GM19395 (cell line): ENCODE data around the gene LMTK2.

Experiments used
- ATAC-seq: cut with Tn5 transposase; IDR thresholded peaks from one replicate; pipeline ENCODE4 v1.9.1; 2021; ENCODE audit warnings: mild to moderate bottlenecking, moderate library complexity; ENCODE audit not compliant: unreplicated experiment

The LMTK2 gene

DNA sequence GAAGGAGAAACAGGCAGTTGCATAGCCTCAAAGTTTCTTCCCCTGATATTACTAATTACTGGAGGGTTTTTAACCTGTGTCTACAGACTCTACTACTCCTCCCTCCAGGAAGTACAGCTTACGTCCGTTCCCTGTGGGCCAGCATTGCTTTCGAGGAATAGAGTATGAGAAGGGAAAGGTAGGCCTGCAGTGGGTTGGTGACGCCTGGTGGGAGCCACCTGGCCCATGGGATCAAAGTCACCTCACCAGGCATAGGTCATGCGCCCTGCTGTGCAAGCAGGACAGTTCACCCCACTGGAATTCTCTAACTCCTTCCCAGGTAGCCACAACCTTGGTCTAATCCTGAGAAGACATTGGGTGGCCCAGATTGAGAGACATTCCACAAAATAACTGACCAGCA, 29.8 kb downstream of the LMTK2 start:
- ATAC-seq, result no peak

DNA sequence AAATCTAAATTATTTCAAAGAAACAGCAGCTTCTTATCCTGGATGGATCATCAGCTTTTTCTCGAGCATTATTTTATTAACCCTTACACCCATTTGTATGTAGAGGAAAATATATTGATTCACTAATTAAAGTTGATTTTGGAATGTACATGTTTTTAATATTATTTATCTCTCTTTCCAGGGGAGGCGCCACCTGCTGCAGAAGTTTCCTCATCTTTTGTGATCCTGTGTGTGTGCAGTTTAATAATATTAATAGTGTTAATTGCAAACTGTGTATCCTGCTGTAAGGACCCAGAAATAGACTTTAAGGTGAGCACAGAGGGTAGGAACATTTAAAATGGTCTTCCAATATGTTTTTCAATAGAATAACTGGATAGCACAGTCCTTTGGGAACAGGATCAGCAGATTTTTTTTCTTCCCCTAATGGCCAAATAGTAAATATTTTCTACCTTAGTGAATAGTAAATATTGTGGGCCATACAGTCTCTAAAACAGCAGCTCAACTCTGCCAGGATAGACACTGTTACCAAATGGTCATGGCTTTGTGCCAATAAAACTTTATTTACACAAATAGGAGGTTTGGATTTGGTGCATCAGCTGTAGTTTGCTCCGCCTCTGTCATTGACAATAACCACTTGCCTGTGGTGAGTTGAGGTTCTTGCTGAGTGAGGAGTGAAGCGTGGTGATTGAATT, 30.6 kb downstream of the LMTK2 start:
- no peak for ATAC-seq

DNA sequence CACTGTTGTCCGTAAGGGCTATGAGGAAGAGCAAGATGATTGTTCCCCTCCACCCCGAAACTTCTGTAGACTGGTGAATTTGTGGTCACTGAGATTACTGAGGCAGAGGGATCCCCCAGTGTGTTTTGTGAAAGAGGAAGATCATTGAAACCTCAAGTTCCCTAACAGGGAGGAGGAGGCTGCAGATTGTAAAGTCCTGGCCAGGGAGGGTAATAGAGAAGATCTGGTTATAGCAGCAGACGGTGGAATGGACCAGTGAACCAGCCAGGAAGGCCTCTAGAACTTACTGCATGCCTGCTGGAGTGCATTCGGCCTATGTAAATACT, 31.1 kb downstream of the LMTK2 start:
- ATAC-seq, result peak; percentile 83

DNA sequence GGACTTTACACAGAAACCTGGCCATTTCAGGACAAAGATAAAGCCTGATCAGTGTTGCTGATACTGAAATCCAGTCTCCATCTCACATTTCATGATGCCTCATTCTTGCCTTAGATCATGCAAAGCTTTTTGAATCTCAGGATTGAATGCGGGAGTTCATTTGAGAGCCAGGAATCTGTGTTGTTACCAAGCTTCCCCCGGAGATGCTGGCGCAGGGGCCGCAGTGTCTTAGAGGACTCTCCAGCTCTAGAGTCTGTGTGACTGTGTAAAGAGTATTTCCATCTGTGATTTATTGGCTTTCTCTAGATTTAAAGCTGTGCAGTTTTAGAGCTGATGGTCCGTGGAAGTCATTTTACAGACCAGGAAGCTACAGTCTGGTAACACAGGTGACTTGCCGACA, 32.0 kb downstream of the LMTK2 start:
- no peak for ATAC-seq

DNA sequence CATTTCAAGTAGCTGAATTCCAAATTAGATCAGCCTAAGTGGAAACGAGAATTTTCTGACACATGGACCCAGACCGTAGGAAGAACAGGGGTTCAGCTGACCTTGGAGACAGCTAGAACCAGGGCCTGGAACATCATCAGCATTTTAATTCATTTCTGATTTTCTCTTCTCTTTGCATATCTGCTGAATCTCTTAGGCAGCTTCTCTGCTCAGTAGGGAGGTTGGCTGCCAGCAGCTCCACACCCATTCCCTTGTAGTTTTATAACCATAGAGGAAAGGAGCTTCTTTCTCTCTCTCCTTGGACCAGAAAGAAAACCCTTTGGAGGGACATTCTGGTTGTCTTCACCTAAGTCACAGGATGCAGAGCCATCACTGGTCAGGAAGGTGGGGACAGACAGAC, 36.0 kb downstream of the LMTK2 start:
- ATAC-seq, result no peak

DNA sequence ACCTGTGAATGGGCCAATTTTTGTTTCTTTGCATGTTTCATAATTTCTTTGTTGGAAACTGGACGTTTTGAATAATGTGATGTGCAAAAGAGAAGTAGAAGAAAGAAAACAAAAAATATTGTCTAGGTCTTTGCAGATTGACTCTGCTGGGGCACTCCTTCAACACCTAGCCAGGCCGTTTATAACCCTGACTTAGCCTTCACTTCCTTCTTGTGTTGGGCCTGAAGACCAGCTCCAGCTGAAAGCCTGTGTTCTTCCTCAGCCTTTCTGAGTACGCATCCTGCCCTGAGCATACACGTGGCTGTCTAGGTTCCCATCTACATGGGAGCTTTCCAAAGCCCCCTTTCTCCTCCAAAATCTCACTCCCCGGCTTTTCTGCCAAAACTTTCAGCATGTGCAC, 41.9 kb downstream of the LMTK2 start:
- ATAC-seq, result no peak

DNA sequence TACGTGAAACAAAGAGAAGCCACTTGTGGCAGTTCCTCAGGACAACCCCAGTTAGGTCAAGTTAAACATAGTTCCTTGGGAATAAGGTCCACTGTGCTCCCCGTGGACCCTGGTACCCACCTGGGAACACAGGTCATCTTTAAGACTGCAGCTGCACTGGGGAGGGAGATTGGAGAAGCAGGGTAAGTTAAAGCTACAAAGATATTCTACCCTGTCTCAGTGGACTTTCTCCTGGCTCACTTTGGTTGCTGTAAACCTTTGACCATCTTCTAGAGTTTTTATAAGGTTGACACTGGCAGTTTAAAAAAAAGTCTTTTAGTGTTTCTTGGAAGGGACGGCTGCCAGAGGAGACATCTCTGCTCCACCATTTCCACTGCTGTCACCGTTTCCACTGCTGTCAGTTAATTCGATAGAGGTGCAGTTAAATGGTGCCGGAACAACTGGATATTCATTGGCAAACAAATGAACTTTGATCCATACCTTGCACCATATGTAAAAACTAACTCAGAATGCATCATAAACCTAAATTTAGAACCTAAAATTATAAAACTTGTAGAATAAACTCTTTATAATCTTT, 42.5 kb downstream of the LMTK2 start:
- no peak for ATAC-seq

DNA sequence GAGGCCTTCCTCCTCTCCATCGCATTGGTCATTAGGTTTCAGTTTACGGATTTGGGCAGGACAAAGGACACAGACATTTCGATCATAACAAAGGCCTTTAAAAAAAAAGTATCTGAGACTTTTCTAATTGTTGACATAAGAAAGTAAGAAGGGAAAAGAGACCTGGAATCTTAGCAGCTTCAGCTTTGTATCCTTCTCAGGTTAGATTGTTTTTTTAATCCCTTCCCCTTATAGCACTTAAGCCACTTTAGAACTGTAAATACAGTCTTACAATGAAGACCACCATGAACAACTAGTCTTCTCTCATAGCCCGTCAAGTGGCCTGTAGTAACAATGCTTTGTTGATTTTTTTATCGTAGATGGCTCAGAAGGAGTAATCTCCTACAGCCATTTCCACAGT, 45.2 kb downstream of the LMTK2 start:
- no peak for ATAC-seq

DNA sequence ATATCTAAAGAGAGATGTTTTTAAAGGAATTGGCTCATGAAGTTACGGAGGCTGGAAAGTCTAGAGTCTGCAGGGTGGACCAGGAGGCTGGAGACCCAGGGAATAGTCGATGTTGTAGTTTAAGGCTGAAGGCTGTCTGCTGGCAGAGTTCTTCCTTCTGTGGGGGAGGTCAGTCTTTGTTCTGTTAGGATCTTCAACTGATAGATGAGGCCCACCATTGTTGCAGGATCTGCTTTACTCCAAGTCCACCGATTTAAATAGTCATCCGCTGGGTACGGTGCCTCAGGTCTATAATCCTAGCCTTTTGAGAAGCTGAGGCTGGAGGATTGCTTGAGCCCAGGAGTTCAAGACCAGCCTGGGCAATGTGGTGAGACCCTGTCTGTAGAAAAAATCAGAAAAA, 50.0 kb downstream of the LMTK2 start:
- ATAC-seq, result no peak

DNA sequence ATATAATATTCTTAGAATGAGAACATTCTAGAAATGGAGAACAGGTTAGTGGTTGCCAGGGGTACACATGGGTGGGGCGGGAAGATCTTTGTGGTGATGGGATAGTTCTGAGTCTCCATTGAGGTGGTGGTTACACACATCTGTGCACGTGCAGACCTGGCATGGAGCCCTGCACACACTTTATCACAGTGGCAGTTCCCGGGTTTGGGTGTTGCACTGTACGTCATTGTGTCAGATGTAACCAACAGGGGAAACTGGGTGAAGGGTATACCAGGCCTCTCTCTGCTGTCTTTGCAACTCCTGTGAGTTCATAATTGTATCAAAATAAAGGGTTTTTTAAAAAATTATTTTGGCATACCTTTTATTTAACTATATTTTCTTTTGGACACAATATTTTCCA, 51.1 kb downstream of the LMTK2 start:
- no peak for ATAC-seq

DNA sequence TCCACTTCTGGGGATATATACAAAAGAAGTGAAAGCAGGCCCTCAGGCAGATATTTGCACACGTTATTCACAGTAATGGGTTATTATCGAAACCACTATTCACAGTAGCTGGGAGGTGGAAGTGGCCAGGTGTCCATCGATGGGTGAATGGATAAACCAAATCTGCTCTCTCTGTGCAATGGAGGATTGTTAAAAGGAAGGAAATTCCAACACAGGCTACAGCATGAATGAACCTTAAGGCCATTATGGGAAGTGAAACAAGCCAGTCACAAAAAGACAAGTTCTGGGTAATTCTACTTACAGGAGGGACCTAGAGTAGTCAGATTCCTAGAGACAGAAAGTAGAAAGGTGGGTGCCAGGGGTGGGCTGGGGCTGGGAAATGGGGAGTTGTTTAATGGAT, 56.1 kb downstream of the LMTK2 start:
- ATAC-seq, result no peak

DNA sequence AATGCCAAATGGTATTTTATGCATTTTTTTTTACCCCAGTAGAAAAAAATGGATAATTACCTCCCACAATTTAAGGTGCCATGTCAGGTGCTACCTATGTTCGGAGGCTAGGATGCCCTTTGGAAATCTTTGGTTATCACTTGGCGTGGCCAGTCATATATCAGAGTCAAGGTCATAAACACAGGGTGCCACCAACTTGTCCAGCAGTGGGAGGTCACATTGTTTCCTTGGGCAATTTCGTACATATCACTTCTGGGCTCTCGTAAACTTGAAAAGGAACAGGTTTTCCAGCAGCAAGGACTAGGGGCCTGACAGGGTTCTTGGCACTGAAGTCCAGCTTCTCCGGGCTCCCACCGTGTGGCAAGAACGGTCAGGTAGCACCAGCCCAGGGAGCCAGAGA, 56.6 kb downstream of the LMTK2 start:
- no peak for ATAC-seq

DNA sequence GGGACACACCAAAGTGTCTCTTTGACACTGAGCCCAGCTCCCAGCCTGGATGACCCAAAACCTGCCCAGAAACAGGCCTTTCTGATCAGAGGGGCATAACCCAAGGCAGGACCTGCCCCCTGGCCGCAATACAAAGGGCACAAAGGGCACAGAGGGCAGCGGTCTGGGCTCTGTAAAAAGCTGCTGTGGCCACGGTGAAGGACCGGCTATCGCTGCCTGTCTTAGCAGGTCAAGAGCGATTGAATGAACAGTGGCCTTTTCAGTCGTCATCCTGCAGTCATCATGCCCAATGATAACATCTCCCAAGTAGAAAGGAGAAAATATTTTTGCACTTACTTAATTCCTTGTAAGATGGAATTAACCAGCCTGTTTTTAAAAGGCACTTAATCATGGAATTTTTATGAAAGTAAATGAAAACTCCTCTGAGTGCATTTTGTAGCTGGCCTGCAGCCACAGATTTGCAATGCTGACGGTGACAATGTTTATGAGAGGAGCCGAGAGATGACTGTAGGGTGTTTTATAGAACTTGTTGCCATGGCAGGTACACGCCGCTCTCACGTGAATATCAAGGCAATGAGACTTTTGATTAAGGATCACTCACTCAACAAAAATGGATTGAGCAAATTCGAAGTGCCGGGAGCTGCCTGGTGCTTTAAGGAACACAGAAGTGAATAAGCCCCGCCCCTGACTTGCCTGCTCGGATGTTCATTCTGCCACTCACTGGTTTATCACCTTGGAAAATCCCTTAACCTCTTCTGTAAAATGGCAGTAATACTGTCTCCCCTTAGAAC, 57.2 kb downstream of the LMTK2 start:
- no peak for ATAC-seq

DNA sequence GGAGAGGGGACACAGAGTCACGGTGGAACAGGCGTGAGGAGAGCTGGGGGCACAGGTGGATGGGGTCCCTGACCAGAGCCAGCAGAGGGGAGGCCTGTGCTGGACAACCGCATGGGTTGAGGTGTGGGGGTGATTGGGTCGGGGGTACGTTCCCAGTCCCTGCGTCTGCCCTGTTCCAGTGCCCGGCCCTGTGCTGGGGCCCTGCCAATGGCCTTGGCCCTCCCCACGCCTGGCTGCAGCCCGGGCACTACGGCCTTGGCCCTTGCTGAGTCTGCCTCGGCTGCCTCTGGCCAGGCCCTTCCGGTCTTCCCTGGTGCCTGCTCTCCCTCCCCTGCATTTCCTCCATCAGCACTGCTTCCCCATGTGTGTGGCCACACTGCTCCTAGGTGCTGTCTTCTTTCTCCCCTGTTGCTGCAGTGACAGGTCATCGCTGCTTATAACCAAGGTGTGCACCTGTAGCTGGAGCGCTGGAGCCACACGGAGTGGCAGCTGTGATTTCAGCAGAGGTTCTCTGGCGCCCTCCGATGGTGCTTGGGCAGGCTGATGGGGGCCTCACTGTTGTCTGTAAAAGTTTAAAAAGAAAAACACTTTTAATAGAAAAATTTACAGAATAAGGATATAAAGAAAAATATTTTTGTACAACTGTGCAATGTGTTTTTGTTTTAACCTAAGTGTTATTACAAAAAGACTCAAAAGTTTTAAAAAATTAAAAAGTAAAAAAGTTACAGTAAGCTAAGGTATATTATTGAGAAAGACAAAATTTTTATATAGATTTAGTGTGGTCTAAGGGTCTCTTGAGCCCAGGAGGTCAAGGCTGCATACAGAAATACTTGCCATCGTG, 59.4 kb downstream of the LMTK2 start:
- ATAC-seq, result peak; percentile 72

DNA sequence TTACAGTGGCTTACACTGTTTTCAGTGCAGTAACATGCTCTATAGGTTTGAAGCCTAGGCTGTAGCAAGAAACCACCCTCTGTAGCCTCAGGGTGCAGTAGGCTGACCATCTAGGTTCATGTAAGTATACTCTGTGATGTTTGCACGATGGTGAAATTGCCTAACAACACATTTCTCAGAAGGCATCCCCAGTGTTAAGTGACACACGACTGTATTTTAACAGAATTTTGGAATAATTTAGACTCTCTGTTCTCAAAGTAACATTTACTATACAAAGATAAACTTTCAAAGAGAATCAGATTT, 60.0 kb downstream of the LMTK2 start:
- no peak for ATAC-seq

DNA sequence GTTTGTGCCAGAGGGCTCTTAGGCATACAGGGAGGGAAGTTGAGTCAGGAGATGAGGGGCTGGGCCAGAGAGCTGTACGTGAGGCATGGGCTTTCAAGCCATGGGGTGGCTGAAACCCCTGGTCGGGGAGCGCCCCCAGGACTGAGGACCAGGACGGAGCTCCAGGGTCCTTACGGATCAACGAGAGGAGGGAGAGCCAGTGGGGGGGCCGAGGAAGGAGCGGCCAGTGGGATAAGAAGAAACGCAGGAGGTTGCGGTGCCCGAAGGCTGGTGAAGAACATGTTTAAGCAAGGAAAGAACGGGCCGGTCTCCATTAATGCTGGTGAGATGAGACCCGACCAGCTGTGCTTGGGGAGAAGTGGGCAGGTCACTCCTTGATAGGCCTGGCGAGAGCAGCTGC, 61.0 kb downstream of the LMTK2 start:
- ATAC-seq, result no peak

DNA sequence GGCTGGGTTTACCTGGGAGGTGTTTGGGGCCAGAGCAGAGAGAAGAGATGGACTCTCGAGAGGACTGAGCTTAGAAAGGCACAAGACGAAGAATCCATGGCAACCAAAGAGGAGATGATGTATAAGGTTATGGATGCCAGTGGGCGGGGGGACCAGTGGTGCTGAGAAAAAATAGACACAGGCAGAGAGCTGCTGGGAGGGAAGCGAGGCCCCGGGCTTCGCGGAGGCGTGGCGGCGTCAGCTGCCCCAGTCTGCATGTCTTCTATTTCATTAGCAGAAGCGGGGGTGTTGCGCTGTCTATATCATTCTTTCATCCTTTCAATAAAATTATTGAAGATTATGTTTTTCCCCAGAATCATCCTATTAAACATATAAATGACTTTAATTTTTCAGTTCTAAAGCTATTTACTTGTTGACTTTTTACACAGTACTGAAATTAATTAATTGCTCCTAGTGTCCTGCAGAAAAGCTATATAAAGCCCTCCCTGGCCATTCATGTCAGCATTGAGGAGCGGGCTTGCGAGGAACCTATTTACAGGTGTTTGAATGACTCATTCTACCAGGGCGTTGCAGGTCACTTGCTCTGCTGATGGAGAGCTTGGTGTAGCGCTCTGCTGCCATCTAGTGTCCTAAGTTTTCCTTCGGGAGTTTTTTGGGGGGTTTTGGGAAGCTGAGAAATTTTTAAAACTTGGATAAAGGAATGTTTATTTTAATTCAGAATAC, 61.7 kb downstream of the LMTK2 start:
- ATAC-seq, result peak; percentile 79

DNA sequence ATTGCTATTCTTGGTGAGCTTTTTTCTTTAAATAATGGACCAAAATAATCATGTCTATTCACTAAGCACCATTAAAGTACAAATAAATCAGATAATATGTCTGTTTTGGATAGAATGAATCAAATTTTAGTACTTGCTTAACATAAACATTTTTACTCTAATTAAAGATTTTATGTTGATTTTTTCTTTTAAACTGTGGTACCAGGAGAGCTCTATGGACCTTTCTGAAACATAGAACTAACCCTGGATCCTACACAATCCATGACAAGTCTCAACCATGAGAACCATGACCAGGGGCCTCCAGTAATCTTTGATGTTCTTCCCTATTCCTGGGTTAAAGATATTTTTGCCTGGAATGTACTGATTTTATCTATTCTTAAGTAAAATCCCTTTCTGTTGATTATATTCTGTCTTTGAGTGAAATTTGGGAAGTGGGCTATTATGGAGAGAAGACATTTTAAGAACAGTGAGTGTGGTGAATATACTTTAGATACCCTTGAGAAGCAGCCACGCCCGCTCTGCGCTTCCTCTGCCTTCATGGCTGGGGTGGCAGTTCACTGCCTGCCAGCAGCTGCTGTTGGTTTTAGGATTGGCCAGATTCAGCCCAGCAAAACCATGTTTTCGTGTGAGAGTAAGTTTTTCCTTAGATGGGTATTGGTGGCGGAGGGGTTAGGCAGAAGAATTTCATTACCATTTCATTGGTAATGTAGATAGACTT, 62.4 kb downstream of the LMTK2 start:
- ATAC-seq, result peak; percentile 13

DNA sequence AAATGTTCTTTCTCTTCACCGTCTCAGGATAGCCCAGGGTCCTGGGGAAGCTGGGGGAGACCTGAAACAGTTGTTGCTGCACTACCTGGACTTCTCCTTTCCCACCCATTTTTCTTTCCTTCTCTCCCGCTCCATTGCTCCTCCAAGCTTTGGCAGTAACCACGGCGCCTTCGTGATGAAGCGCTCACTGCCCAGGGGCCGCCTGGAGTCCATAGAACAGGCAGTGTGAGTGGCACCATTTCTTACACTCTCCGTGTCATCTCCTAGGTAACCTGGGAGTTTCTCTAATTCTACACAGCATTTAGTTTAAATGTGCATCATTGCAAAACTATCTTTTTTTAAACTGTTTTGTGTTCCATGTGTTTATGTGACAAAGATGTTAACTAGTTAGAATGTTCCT, 64.3 kb downstream of the LMTK2 start:
- no peak for ATAC-seq

DNA sequence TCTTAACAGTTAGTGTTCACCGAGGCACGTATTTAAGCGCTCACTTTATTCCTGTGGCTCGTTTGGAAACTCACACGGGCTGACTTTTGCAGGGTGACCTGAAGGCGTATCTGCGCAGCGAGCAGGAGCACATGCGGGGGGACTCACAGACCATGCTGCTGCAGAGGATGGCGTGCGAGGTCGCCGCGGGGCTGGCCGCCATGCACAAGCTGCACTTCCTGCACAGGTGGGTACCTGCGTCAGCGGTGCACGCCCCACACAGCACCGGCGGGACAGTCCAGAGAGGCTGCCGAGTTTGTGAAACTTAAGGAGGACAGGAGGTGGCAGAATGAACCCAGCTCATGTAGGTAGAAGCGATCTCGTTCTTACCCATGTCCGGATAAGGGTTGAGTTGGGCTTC, 64.8 kb downstream of the LMTK2 start:
- ATAC-seq, result no peak
